ENCODE results near the gene CCN6.

Gene CCN6

GRCh38 chr6:112054001-112054400 is at the start of gene CCN6:
TSS of gene CCN6 (plus strand) at chr6:112054104. CDS start at chr6:112054358, 254 bp downstream.
- no peak for DNase-seq

DNA sequence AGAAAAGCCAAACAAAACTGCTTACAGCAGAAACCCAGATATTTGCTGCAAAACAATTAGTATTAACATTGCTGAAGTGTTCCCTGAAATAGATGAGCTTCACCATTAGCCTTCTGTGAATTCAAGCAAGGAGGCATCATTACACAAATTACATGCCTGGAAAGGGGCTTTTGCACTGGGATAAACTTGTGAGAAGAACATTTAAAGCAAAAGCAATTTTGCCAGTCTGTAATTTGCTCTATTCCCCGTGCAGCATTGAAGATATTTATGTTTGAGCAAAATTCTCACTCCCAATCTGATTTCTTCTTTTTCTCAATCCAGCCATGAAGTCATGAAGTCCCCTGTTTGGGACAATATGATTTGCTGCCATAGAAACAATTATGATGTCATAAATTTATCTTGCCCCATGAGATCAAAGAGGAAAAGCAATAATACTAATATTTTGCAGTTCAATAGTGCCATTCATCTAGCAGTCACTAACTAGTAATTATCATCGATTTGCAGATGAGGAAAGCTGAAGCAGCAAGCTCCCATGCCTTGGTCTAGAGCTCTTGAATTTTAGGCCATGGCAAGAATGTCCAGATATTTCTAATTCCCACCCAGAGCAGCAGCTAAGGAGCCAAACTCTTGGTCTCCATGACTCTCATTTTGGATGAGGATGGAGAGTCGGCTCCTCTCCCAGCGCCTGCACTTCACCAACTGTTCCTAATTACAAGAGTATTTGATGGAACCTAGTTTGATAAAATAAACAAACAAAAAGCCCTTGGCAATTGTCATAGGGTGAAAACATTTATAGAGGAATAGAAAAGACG is 49.5 kb upstream of the CCN6 start:
- DNase-seq, result no peak

- DNase-seq, result no peak
Measured at GRCh38 chr6:112005013-112005371, 48.9 kb upstream of the CCN6 start.

- no peak for DNase-seq
Measured at GRCh38 chr6:112007254-112007653, 46.6 kb upstream of the CCN6 start.

GRCh38 chr6:112007805-112008204 is 46.1 kb upstream of the CCN6 start:
- no peak for DNase-seq

GRCh38 chr6:112008482-112008881 is 45.4 kb upstream of the CCN6 start:
- DNase-seq, result no peak

DNA sequence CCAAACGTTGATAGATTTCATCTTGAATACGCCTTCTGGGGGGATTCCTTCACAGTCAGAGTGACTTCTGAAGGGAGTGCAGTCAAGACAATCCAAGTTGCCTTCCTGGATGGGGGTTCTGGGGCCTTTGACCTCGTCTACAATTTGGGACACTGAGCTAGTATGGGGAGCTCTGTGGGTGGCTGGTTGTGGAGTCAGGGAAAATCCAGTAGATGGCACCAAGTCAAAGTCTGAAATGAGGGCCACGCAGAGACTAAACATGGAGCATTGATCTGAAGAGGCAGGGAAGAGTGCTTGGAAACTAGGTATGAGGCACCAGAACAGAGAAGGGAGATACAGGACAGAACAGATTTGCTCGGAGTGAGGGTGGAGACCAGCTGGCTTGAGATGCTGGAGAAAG is 43.6 kb upstream of the CCN6 start:
- no peak for DNase-seq

DNA sequence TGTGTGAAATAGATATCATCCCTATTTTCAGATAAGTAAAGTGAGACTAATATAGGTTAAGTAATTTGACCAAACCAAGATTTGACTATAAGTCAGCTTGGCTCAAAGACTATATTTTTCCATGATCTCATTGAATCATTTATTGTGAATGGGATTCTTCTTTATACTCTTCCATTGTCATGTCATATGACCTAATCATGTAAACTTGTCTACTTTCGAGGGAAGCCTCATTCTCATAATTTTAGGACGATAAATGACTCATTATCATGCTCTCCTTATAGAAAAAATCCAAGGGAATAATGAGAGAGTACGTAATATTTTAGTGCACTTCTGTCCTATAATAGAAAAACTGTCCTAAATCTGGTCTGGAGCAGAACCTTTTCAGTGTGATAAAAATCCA is 40.9 kb upstream of the CCN6 start:
- DNase-seq, result no peak

- DNase-seq, result no peak
Measured at GRCh38 chr6:112014483-112014882, 39.4 kb upstream of the CCN6 start.

GRCh38 chr6:112015725-112016124 is 38.2 kb upstream of the CCN6 start:
- no peak for DNase-seq

GRCh38 chr6:112016320-112016719 is 37.6 kb upstream of the CCN6 start:
- DNase-seq, result peak; percentile 65

- DNase-seq, result peak; percentile 52
Measured at GRCh38 chr6:112017169-112017568, 36.7 kb upstream of the CCN6 start.

DNA sequence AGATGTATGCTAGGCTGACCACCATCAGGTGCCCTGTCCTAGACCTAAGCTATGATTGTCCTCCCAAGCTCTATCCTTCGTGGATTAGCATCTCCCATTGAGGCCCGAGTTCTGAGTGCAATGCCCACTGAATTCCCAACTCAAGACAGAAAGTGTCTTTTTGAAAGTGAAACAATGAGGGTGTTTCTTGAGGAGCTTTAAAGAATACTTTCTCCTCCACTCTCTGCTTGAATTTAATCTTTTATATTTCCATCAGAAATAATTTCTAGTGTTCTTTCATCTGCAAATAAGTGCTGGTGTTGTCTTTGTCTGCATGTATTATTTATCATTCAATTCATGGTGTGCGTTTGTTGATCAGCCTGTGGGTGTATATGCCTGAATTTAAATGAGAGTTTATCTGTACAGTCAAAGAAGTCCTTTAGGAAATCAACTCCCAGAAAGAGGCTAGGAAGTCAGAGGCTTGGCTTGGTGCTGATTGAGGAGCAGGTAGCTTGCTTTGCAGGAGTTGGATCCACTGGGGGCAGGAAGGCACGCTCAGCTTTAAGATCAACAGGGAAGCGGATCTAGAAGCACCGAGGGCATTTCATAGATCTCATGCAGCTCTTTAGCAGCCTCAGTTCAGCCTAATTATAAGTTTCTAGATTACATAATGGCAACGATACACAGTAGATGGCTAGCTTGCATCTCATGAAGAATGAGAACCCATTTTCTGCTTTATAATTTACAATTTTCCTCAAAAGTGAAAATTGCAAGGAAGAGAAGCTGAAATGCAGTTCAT is 36.0 kb upstream of the CCN6 start:
- DNase-seq, result no peak

GRCh38 chr6:112018619-112019416 is 35.1 kb upstream of the CCN6 start:
- no peak for DNase-seq

DNA sequence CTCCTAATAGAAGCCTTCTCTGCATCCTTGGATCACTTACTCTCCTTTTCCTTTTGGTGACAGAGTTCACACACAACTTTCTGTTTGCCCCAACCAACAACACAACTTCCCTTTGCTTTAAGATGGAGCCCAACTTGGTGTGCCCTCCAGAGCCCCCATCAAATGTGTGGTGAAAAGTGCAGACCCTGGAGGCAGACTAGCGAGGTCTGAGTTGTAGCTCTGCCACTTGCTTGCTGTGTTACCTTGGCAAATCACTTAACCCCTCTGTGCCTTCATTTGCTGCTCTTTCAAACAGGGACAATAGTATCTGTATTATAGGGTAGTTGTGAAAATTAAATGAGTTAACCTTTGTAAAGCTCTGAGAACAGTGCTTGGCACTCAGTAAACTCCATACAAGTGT is 34.3 kb upstream of the CCN6 start:
- DNase-seq, result no peak

DNA sequence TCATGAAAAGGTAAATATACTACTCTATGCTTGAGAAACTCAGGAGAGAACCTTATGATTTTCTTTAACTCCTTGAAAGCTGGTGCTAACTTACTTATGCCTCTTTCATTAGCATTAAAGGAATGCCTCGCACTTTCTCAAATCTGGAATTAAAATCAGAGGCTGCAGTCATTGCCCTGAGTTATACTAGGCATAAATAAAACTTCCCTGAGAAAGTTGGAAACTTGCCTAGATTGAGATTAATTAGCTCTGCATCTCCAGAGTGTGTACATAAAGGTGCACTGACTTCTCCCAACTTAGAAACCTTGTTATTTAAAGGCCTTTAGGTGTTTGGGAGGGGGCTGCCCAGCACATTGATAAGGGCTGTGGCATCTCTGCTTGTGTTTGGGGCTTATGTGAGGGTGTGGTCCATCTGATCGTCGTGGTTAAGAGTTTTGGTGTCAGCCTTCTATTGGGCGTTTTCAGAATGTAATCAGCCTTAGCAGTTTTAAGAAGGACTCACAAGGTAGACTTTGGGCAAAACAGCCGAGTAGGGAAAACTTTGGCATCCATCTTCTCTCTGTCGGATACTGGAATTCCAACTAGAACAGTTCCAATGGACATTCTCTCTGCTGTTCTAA is 32.1 kb upstream of the CCN6 start:
- DNase-seq, result no peak

- no peak for DNase-seq
Measured at GRCh38 chr6:112022749-112023148, 31.2 kb upstream of the CCN6 start.

DNA sequence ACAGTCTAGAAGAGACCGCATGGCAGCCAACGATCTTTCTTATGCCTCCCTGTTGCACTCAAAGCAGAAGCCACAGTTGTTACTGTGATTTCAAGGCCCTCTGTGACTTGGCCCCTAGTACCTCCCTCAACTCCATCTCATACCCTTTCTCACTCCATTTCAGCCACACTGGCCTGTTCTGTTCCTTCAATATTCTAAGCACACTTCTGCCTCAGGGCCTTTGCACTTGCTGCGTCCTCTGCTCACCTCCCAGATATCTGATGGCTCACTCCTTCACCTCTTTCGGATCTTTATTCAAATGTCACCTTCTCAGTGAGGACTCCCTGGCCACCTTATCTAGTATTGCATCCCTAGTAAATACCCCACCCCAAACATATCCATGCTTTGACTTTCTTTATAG is 29.4 kb upstream of the CCN6 start:
- no peak for DNase-seq

DNA sequence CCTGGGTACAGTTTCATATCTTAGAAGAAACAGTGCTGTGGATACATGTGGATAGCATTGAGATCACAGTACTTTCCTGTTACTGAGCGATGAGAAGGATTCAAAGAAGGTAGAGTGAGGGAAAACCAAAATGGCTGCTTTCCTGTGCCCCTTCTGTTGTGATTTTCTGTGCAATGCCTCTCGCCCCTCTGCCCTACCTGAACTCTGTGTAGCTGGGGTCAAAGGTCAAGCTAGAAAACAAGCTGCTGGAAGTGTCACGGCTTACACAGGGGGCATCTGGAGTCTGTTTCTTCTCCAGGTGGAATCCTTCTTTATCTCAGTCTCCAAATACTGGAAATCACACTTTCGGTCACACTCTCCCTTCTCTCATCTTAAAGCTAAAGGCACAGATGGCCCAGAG is 27.0 kb upstream of the CCN6 start:
- DNase-seq, result no peak

GRCh38 chr6:112027942-112028674 is 25.8 kb upstream of the CCN6 start:
- DNase-seq, result peak; percentile 83

DNA sequence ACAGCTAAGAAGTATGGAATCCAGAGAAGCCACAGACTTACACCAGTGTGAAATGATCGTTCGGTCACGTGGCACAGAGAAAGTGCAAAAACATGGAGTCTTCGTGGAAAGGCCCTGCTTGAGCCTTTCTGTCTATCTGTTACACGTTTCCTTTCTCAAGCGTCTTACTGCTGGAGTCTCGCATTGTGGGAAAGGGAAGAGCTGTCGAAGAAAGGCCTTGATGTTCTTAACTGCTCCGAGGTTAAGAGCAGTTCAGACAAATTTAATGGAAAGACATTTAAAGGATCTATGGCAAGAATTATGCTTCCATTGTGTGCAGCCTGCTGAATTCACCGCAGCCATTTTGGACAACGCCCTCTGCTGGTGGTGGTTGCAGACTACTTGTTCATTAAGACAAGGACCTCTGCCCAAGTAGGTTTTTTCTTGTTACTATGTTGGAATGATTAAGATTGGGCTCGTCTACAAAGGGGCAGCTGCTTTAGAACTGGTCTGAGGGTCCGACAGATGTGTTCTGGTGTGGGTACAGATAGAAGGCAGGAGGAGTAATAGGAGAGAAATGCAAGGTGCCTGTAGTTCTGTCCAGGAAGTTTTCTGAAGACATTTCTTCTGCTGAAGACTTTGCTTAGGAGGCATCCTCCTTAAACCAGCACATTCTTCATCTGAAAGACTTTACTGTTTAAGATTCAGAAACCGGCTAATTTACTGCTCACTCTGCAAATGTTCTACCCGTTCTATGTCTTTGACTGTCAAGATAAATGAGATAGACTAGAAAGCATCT is 24.7 kb upstream of the CCN6 start:
- peak; percentile 79 for DNase-seq
